Loucy (cell line): ENCODE results near the gene MAPK8.

Source experiments
- EZH2phosphoT487 ChIP-seq: fragments of 200-600 bp; IDR thresholded peaks from 2 replicates; pipeline ENCODE4 v1.6.1; 2018; ENCODE audit warnings: antibody characterized with exemption, mild to moderate bottlenecking, moderate library complexity, borderline replicate concordance
- TF ChIP-seq, protein P1 (sequence below): fragments of 200-600 bp; sonication (generic); conservative IDR thresholded peaks from 2 replicates; pipeline ENCODE4 v1.5.1; 2014; ENCODE audit warnings: mild to moderate bottlenecking, antibody characterized with exemption, low read length

DNA sequence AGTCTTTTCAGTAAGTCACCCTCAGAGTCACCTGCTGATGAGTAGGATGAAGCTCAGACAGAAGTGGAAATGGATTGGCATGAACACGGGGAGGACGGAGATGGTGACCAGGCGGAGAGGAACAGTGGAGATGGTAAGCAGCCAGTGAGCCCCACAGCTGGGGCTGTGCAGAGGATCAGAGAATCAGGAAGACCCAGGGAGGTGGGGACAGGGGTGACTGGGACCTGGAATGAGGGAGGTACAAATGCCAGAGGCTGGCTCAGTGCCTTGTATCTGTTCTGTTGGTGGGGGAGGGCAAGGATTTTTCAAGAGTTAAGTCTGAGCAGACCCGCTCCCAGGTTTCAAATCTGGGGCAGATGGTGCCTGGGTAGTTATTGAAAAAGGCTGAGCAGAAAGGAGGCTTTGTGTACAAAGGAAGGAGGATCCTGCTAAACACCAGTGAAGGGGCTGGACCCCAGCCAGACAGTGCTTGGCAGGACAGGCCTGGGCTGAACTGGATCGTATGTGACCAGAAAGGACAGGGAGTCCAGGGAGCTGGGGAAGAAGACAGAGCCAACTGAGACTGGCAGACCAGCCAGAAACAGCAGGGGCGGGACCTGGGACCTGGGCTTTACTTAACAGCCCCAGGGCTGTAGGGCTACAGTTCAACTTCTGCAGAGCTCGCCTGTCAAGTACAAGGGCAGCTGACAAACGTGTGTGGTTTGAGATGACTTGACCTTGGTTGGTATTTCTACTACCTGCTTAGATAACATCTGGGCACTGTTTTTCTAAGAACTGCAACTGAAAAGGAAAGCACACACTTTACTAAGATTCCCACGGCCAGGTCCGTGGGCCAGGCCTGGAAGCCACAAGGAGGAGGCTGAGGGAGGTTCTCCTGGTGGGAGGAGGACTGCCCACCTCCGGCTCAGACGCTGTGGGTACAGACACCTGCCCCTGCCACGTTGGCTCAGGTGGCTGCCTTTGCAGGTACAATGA lies 18.8 kb upstream of the MAPK8 start:
- TF ChIP-seq, protein P1, sequence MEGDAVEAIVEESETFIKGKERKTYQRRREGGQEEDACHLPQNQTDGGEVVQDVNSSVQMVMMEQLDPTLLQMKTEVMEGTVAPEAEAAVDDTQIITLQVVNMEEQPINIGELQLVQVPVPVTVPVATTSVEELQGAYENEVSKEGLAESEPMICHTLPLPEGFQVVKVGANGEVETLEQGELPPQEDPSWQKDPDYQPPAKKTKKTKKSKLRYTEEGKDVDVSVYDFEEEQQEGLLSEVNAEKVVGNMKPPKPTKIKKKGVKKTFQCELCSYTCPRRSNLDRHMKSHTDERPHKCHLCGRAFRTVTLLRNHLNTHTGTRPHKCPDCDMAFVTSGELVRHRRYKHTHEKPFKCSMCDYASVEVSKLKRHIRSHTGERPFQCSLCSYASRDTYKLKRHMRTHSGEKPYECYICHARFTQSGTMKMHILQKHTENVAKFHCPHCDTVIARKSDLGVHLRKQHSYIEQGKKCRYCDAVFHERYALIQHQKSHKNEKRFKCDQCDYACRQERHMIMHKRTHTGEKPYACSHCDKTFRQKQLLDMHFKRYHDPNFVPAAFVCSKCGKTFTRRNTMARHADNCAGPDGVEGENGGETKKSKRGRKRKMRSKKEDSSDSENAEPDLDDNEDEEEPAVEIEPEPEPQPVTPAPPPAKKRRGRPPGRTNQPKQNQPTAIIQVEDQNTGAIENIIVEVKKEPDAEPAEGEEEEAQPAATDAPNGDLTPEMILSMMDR = no peak
- no peak for TF ChIP-seq EZH2phosphoT487
